GM12878 (cell line): ENCODE measurements around the gene CASTOR1.

Experiments used
- BHLHE40 ChIP-seq, 2 experiments: fragments of 450-650 bp in 1 of 2; IDR thresholded peaks; 2 replicates each; pipeline ENCODE4 v1.6.1; 2011 to 2017; ENCODE audit warnings: low read depth in 2 of 2, borderline replicate concordance in 1 of 2, improper control_type of control experiment in 1 of 2, low read length in 1 of 2, mild to moderate bottlenecking in 1 of 2
- CHD1 ChIP-seq: IDR thresholded peaks from 2 replicates; pipeline ENCODE4 v1.6.1; 2012; ENCODE audit warnings: low read depth, low read length, improper control_type of control experiment
- EP300 ChIP-seq, 2 experiments: fragments of 150-350 bp in 1 of 2; IDR thresholded peaks; 2 replicates each; pipeline ENCODE4 v1.6.1; 2011 to 2012; ENCODE audit warnings: low read depth in 2 of 2, low read length in 2 of 2, borderline replicate concordance in 1 of 2, improper control_type of control experiment in 1 of 2, inconsistent platforms in 1 of 2; ENCODE audit not compliant: control insufficient read depth in 1 of 2
- EZH2 ChIP-seq: IDR thresholded peaks from 2 replicates; pipeline ENCODE4 v1.6.1; 2012; ENCODE audit warnings: low read depth, mild to moderate bottlenecking, control low read depth, inconsistent platforms, low read length, borderline replicate concordance; ENCODE audit not compliant: control insufficient read depth
- POLR2AphosphoS2 ChIP-seq: IDR thresholded peaks from 2 replicates; pipeline ENCODE4 v1.6.1; 2011; ENCODE audit warnings: low read depth, mild to moderate bottlenecking, low read length, improper control_type of control experiment, moderate library complexity
- RUNX3 ChIP-seq: IDR thresholded peaks from 2 replicates; pipeline ENCODE4 v1.6.1; 2012; ENCODE audit warnings: low read length, inconsistent platforms
- SREBF2 ChIP-seq: IDR thresholded peaks from 2 replicates; pipeline ENCODE4 v1.6.1; 2012; ENCODE audit warnings: mild to moderate bottlenecking, low read length
- ZNF274 ChIP-seq: IDR thresholded peaks from one replicate; pipeline ENCODE4 v1.8.0; 2011; ENCODE audit not compliant: insufficient read length, insufficient read depth
- TF ChIP-seq, protein P1 (sequence below), 3 experiments: IDR thresholded peaks in 2 of 3; conservative IDR thresholded peaks in 1 of 3; 2 replicates each; pipeline ENCODE4 v1.5.1; 2011; ENCODE audit warnings: low read depth in 3 of 3, low read length in 3 of 3, mild to moderate bottlenecking in 3 of 3, control low read depth in 2 of 3, moderate library complexity in 2 of 3, inconsistent platforms in 1 of 3, mixed read lengths in 1 of 3; ENCODE audit not compliant: control insufficient read depth in 2 of 3, insufficient read depth in 1 of 3; ENCODE audit errors: extremely low read depth in 1 of 3
- TF ChIP-seq, protein P2 (sequence below): IDR thresholded peaks from 2 replicates; pipeline ENCODE4 v1.6.1; 2012; ENCODE audit warnings: low read depth, low read length, improper control_type of control experiment

DNA sequence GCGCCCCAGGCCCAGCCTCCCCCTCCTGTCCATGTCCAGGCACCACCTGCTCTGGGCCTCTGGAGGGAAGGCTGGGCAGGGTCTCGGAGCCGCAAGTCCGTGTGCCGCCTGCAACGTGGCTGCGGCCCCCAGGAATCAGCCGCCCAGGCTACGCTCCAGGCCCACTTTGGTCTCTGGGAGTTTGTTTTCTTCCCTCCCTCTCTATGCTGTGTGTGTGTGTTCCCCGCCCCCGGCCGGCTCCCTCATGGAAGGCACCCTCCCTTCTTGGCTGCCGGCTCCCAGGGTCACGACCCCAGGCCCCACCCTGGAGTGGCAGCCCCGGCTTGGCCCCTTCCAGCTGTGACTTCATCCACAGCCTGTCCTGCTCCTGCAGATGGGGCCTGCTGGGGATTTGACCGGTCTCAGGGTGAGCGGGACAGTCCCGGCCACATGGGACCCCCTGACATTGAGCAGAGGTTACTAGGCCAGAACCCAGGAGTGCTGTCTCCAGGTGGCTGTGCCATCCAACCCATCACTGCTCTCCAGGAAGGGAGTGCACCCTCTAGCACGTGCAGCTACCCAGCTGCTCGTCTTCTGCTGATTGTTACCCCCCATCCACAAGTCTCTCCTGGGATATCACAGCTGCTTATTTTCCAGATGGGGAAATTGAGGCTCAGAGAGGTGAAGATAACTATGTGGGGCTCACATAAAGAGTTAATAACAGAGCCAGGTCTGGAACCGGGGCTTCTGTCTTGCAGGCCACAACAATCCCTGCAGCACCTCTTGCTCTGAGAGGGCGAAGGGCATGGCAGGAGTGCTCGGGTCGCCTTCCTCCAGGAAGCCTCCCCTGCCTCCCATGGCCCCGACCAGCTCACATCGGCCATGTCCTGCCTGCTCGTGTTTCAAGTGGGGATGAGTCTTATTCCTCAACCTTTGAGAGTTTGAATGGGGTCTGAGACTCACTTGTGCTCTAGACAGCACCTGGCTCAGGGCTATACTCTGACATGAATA, 40.0 kb downstream of the CASTOR1 start:
- no peak for TF ChIP-seq RUNX3
- TF ChIP-seq SREBF2, result no peak
- no peak for TF ChIP-seq BHLHE40 (IDR thresholded peaks at IDR 0.05; ENCODE audit: borderline replicate concordance in 1 of 2, low read depth in 2 of 2, low read length in 1 of 2)
- no peak for TF ChIP-seq ZNF274
- TF ChIP-seq, protein P1, sequence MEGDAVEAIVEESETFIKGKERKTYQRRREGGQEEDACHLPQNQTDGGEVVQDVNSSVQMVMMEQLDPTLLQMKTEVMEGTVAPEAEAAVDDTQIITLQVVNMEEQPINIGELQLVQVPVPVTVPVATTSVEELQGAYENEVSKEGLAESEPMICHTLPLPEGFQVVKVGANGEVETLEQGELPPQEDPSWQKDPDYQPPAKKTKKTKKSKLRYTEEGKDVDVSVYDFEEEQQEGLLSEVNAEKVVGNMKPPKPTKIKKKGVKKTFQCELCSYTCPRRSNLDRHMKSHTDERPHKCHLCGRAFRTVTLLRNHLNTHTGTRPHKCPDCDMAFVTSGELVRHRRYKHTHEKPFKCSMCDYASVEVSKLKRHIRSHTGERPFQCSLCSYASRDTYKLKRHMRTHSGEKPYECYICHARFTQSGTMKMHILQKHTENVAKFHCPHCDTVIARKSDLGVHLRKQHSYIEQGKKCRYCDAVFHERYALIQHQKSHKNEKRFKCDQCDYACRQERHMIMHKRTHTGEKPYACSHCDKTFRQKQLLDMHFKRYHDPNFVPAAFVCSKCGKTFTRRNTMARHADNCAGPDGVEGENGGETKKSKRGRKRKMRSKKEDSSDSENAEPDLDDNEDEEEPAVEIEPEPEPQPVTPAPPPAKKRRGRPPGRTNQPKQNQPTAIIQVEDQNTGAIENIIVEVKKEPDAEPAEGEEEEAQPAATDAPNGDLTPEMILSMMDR (IDR thresholded peaks at IDR 0.05 in 2 of 3, conservative IDR thresholded peaks at IDR 0.05 in 1 of 3; ENCODE audit: control insufficient read depth in 2 of 3, extremely low read depth in 1 of 3, insufficient read depth in 1 of 3, low read depth in 3 of 3, low read length in 3 of 3), result no peak
- TF ChIP-seq CHD1, result no peak
- no peak for TF ChIP-seq EP300 (IDR thresholded peaks at IDR 0.05; ENCODE audit: borderline replicate concordance in 1 of 2, control insufficient read depth in 1 of 2, low read depth in 2 of 2, low read length in 2 of 2)
- TF ChIP-seq EZH2, result no peak
- TF ChIP-seq POLR2AphosphoS2, result no peak
- TF ChIP-seq, protein P2, sequence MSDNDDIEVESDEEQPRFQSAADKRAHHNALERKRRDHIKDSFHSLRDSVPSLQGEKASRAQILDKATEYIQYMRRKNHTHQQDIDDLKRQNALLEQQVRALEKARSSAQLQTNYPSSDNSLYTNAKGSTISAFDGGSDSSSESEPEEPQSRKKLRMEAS, result no peak
